Measurements from ENCODE around the gene SMAD2. TPM values are rescaled to one million over a fixed set of nuclear protein-coding genes. Genes with fewer than 3 reads are reported as not detected.

SMAD2 gene
- total and polyA plus RNA-seq, 2 of the 8 experiments (the other 6 are each of a cell fraction or from before 2014, with no cell fraction given) = 28.4 to 124 TPM

DNA sequence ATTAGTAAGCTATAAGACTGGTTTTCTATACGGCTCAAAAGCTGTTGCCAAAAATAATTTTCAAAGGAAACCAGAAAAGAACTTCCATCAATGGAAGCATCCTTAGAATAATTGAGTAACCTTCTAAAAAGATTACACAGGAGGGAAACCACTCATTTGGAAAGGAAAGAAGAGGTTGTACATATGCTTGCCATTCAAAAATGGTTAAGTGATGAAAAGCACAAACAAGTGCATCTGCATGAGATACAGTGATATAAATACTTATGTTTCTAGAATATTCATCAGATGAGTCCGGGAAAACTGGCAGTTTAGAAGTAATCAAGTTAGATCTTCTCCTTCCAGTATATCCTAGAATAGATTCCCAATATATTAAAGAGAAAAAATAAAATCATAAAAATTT, 20.1 kb upstream of the SMAD2 start:
- Histone ChIP-seq H3K4me3 (ENCODE audit: extremely low read depth in 1 of 4, insufficient read depth in 2 of 4, low read depth in 3 of 4, low read length in 4 of 4) (no peak overlapping the region), H3K23ac (ENCODE audit: insufficient read length) (no peak overlapping the region), H3K27ac (ENCODE audit: low read depth, low read length) (no peak overlapping the region), H3K23me2 (ENCODE audit: low read depth, low read length) (no peaks in the 10 kb centered on the region), H2BK15ac (ENCODE audit: low read length) (no peak overlapping the region), H3K4me2 (ENCODE audit: insufficient read depth in 1 of 2, low read depth in 2 of 2, low read length in 2 of 2) (no peak overlapping the region), H4K20me1 (replicated peaks in 1 of 2; ENCODE audit: control insufficient read depth in 1 of 2, insufficient read depth in 2 of 2, low read length in 2 of 2) (no peaks in the 10 kb centered on the region), H2AK5ac (ENCODE audit: low read depth, low read length) (no peak overlapping the region), H2BK120ac (replicated peaks; ENCODE audit: low read depth, low read length) (no peak overlapping the region), H2BK12ac (ENCODE audit: low read depth, low read length) (no peak overlapping the region), H3K9me3 (ENCODE audit: insufficient read depth in 2 of 2, low read depth in 1 of 2, low read length in 1 of 2) (no peaks in the 10 kb centered on the region), H3K4ac (replicated peaks; ENCODE audit: insufficient read length, low read depth, low read length) (no peak overlapping the region), H2BK20ac (ENCODE audit: low read length) (no peak overlapping the region), H3K79me2 (ENCODE audit: control insufficient read depth in 1 of 2, insufficient read depth in 2 of 2, low read length in 2 of 2) (no peaks in the 10 kb centered on the region), H4K91ac (replicated peaks; ENCODE audit: insufficient read length, low read length) (no peak overlapping the region), H3K56ac (replicated peaks; ENCODE audit: insufficient read length, low read depth, low read length) (no peak overlapping the region), H3K4me1 (replicated peaks in 1 of 4; ENCODE audit: control insufficient read depth in 3 of 4, insufficient read depth in 4 of 4, low read length in 3 of 4) (peaks cover 0 to 6% (median 0%) of the 10 kb centered on the region in 4 experiments; a peak in 1 of 7 replicates), H3K27me3 (replicated peaks in 1 of 4; ENCODE audit: control insufficient read depth in 3 of 4, extremely low read depth in 1 of 4, insufficient read depth in 3 of 4, low read length in 3 of 4) (no peaks in the 10 kb centered on the region), H4K8ac (ENCODE audit: extremely low read depth, insufficient read depth, low read length) (no peak overlapping the region), H2AFZ (ENCODE audit: low read length) (no peak overlapping the region), H3K36me3 (ENCODE audit: control insufficient read depth in 2 of 4, insufficient read depth in 4 of 4, low read length in 3 of 4) (no peaks in the 10 kb centered on the region), H3K9ac (replicated peaks in 1 of 4; ENCODE audit: extremely low read depth in 1 of 4, low read depth in 3 of 4, low read length in 3 of 4) (no peak overlapping the region), H3K18ac (ENCODE audit: extremely low read depth, low read length) (no peak overlapping the region), H3K79me1 (ENCODE audit: low read depth, low read length) (no peaks in the 10 kb centered on the region), H4K5ac (ENCODE audit: insufficient read length, low read depth, low read length) (no peak overlapping the region), H2BK5ac (ENCODE audit: low read depth, low read length) (no peak overlapping the region), H3K14ac (ENCODE audit: insufficient read length) (no peak overlapping the region)
- no peak for FAIRE-seq
- ChIA-PET CTCF (ENCODE audit: partially characterized antibody) (interaction anchor here (1.9 kb wide), 1 partner anchor 46 kb away, joined by 5 read pairs; no protein-coding TSS in a partner anchor), POLR2A (ENCODE audit: partially characterized antibody) (interaction anchor here (1.0 kb wide), 1 partner anchor 20 kb away, joined by 3 read pairs; the partner anchor contains the start of gene SMAD2)
- 94% methylated on average over 2 of the region's 2 CpGs; no CpG with 5 or more reads in 1 of the 2 experiments for WGBS, 2 experiments (ENCODE audit: extremely low coverage in 1 of 2, insufficient coverage in 1 of 2, insufficient read length in 1 of 2, insufficient replicate concordance in 2 of 2, low coverage in 1 of 2, low lambda C conversion rate in 2 of 2, missing lambda C conversion rate in 1 of 2)
- DNase-seq (ENCODE audit: low read depth in 1 of 2, low spot score in 2 of 2) = no peak
- TF ChIP-seq, protein P1, sequence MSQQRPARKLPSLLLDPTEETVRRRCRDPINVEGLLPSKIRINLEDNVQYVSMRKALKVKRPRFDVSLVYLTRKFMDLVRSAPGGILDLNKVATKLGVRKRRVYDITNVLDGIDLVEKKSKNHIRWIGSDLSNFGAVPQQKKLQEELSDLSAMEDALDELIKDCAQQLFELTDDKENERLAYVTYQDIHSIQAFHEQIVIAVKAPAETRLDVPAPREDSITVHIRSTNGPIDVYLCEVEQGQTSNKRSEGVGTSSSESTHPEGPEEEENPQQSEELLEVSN (IDR thresholded peaks at IDR 0.05) = no peak
